ENCODE results near the gene PPP1R12A.

GRCh38 chr12:79983492-79983891, 48.6 kb upstream of the PPP1R12A start:
- TF ChIP-seq CTCF (IDR thresholded peaks at IDR 0.05) (no peak), POLR2A (IDR thresholded peaks at IDR 0.05) (no peak), POLR2AphosphoS5 (IDR thresholded peaks at IDR 0.05) (no peak)

Measured in breast epithelium (tissue), 3 donors.